ENCODE data around the gene ELP4. TPM values are rescaled to one million over a fixed set of nuclear protein-coding genes. Genes with fewer than 3 reads are reported as not detected.
A peak's percentile ranks its signal among the peaks of the same experiment; 100 is the strongest.

Gene ELP4
- total RNA-seq, 1 donor from 2014 or later = 147 TPM

- Histone ChIP-seq H3K4me2 (peak overlapping the region; percentile 98), H4K20me1 (ENCODE audit: low read depth) (peaks cover 42% of the 10 kb centered on the region), H3K9me3 (ENCODE audit: low read depth) (no peaks in the 10 kb centered on the region), H3K79me2 (ENCODE audit: low read depth) (no peaks in the 10 kb centered on the region), H3K4me1 (peaks cover 85% of the 10 kb centered on the region), H3K9ac (no peak overlapping the region), H3K36me3 (no peaks in the 10 kb centered on the region), H2AFZ (replicated peaks) (peak overlapping the region; percentile 26), H3K27me3 (peaks cover 100% of the 10 kb centered on the region), H3K4me3 (peak overlapping the region; percentile 32), H3K27ac (no peak overlapping the region), H3F3A (ENCODE audit: low read depth) (peaks cover 94% of the 10 kb centered on the region)
- peaks cover 85% of the 10 kb centered on the region for H3K27me3 Mint-ChIP-seq (ENCODE audit: insufficient read depth, low read depth)
- H3K27ac Mint-ChIP-seq = no peak overlapping the region
- TF ChIP-seq EZH2 (IDR thresholded peaks at IDR 0.05) (peak; percentile 63), CTCF (IDR thresholded peaks at IDR 0.05) (no peak)
- peaks cover 2% of the 10 kb centered on the region for H3K36me3 Mint-ChIP-seq
- H3K9me3 Mint-ChIP-seq = no peaks in the 10 kb centered on the region
- peaks cover 46% of the 10 kb centered on the region for H3K4me1 Mint-ChIP-seq
- DNase-seq (ENCODE audit: low spot score) = peak; percentile 80
- peak overlapping the region; percentile 21 for H3K4me3 Mint-ChIP-seq
Observed at GRCh38 chr11:31819621-31820437, 310.3 kb downstream of the ELP4 start.

- H3K4me1 ChIP-seq = peaks cover 85% of the 10 kb centered on the region
- H2AFZ ChIP-seq (replicated peaks) = peak overlapping the region; percentile 26
- TF ChIP-seq EZH2 (IDR thresholded peaks at IDR 0.05) = no peak
- TF ChIP-seq EZH2phosphoT487 (IDR thresholded peaks at IDR 0.05) = no peak
- no peak for TF ChIP-seq CTCF (IDR thresholded peaks at IDR 0.05)
- peak overlapping the region; percentile 98 for H3K4me2 ChIP-seq
- peaks cover 45% of the 10 kb centered on the region for H4K20me1 ChIP-seq (ENCODE audit: low read depth)
- Mint-ChIP-seq H3K27me3 (ENCODE audit: insufficient read depth, low read depth) (peaks cover 87% of the 10 kb centered on the region), H3K27ac (no peak overlapping the region), H3K4me1 (peaks cover 44% of the 10 kb centered on the region), H3K36me3 (peaks cover 2% of the 10 kb centered on the region), H3K9me3 (no peaks in the 10 kb centered on the region), H3K4me3 (peak overlapping the region; percentile 46)
- no peaks in the 10 kb centered on the region for H3K36me3 ChIP-seq
- H3K9me3 ChIP-seq (ENCODE audit: low read depth) = no peaks in the 10 kb centered on the region
- DNase-seq (ENCODE audit: low spot score) = peak; percentile 71
- no peak overlapping the region for H3K27ac ChIP-seq
- H3K79me2 ChIP-seq (ENCODE audit: low read depth) = no peaks in the 10 kb centered on the region
- H3K4me3 ChIP-seq = peak overlapping the region; percentile 32
- H3K9ac ChIP-seq = no peak overlapping the region
- peaks cover 93% of the 10 kb centered on the region for H3F3A ChIP-seq (ENCODE audit: low read depth)
- H3K27me3 ChIP-seq = peaks cover 100% of the 10 kb centered on the region
Observed at GRCh38 chr11:31820438-31820818, 310.9 kb downstream of the ELP4 start.

GRCh38 chr11:31821235-31821764 is 311.7 kb downstream of the ELP4 start:
- Histone ChIP-seq H3K27ac (no peak overlapping the region), H3K4me3 (no peak overlapping the region), H2AFZ (replicated peaks) (no peak overlapping the region), H3K9me3 (ENCODE audit: low read depth) (no peaks in the 10 kb centered on the region), H3K27me3 (peaks cover 100% of the 10 kb centered on the region), H3K4me2 (peak overlapping the region; percentile 98), H4K20me1 (ENCODE audit: low read depth) (peaks cover 46% of the 10 kb centered on the region), H3K36me3 (no peaks in the 10 kb centered on the region), H3F3A (ENCODE audit: low read depth) (peaks cover 92% of the 10 kb centered on the region), H3K4me1 (peaks cover 84% of the 10 kb centered on the region), H3K79me2 (ENCODE audit: low read depth) (no peaks in the 10 kb centered on the region), H3K9ac (no peak overlapping the region)
- no peak for DNase-seq (ENCODE audit: low spot score)
- TF ChIP-seq EZH2phosphoT487 (IDR thresholded peaks at IDR 0.05) = no peak
- TF ChIP-seq CTCF (IDR thresholded peaks at IDR 0.05) = no peak
- TF ChIP-seq EZH2 (IDR thresholded peaks at IDR 0.05) = no peak
- Mint-ChIP-seq H3K4me1 (peaks cover 43% of the 10 kb centered on the region), H3K9me3 (peaks cover under 1% of the 10 kb centered on the region), H3K36me3 (peaks cover under 1% of the 10 kb centered on the region), H3K27me3 (ENCODE audit: insufficient read depth, low read depth) (peaks cover 92% of the 10 kb centered on the region), H3K27ac (no peak overlapping the region), H3K4me3 (no peak overlapping the region)

Data from neural progenitor cell (in vitro differentiated cells).